ENCODE measurements around the gene PUS7. TPM values are rescaled to one million over a fixed set of nuclear protein-coding genes. Genes with fewer than 3 reads are reported as not detected.

The PUS7 gene
- polyA plus RNA-seq, 1 of the 3 experiments (the other 2 are of a cell fraction) = 18.8 TPM

GRCh38 chr7:105502173-105502572 is 19.9 kb downstream of the PUS7 start:
- 96% methylated on average over 6 of the region's 9 CpGs for WGBS (ENCODE audit: low lambda C conversion rate)
- DNase-seq = no peak
- H2AFZ ChIP-seq (ENCODE audit: low read depth) = no peak overlapping the region

More at GRCh38 chr7:105502173-105502572, 19.9 kb downstream of the PUS7 start:
- Histone ChIP-seq H3K9me3 (no peaks in the 10 kb centered on the region), H3F3A (replicated peaks; ENCODE audit: insufficient read depth) (peaks cover 8% of the 10 kb centered on the region), H4K20me1 (ENCODE audit: insufficient read depth) (no peaks in the 10 kb centered on the region), H3K4me3 (ENCODE audit: low read depth in 2 of 2, low read length in 1 of 2) (no peak overlapping the region), H3K9me2 (no peaks in the 10 kb centered on the region), H3K4me1 (ENCODE audit: control insufficient read depth in 1 of 2, insufficient read depth in 2 of 2, low read depth in 1 of 2, low read length in 1 of 2) (peaks cover under 1 to 2% of the 10 kb centered on the region in 2 experiments), H3K4me2 (no peak overlapping the region), H3K27ac (ENCODE audit: low read depth in 2 of 2, low read length in 1 of 2) (no peak overlapping the region), H3K36me3 (replicated peaks in 1 of 2; ENCODE audit: control insufficient read depth in 1 of 2, insufficient read depth in 2 of 2, low read length in 1 of 2) (peaks cover 57 to 65% of the 10 kb centered on the region in 2 experiments), H3K79me2 (ENCODE audit: insufficient read depth) (no peaks in the 10 kb centered on the region; the same call in none of the 2 replicates), H3K9ac (no peak overlapping the region), H3K27me3 (ENCODE audit: insufficient read depth) (no peaks in the 10 kb centered on the region)
- ChIA-PET POLR2A (interaction anchor here (1.3 kb wide), 1 partner anchor 29 kb away, joined by 3 read pairs; no protein-coding TSS in a partner anchor), CTCF (interaction anchor here (2.5 kb wide), 1 partner anchor 87 kb away, joined by 7 read pairs; no protein-coding TSS in a partner anchor)
- TF ChIP-seq, protein P1, sequence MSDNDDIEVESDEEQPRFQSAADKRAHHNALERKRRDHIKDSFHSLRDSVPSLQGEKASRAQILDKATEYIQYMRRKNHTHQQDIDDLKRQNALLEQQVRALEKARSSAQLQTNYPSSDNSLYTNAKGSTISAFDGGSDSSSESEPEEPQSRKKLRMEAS (IDR thresholded peaks at IDR 0.05; ENCODE audit: low read depth) = no peak
- TF ChIP-seq FOXJ3 (CRISPR knock-in tag; IDR thresholded peaks at IDR 0.05) (no peak), SIN3A (IDR thresholded peaks at IDR 0.05; ENCODE audit: borderline replicate concordance, low read depth, low read length) (no peak), EP300 (IDR thresholded peaks at IDR 0.05; ENCODE audit: borderline replicate concordance in 1 of 2, low read depth in 1 of 2, low read length in 1 of 2) (no peak), TAF1 (IDR thresholded peaks at IDR 0.05; ENCODE audit: borderline replicate concordance, low read depth, low read length) (no peak), EZH2phosphoT487 (IDR thresholded peaks at IDR 0.05; ENCODE audit: borderline replicate concordance, low read depth) (no peak), ZBTB33 (IDR thresholded peaks at IDR 0.05; ENCODE audit: borderline replicate concordance, low read depth) (no peak), GATA2 (CRISPR knock-in tag; IDR thresholded peaks at IDR 0.05) (no peak), YY1 (IDR thresholded peaks at IDR 0.05; ENCODE audit: low read depth) (no peak), MEF2A (IDR thresholded peaks at IDR 0.05; ENCODE audit: borderline replicate concordance, low read depth) (no peak), SMC3 (IDR thresholded peaks at IDR 0.05; ENCODE audit: low read depth, low read length) (no peak), FOSL2 (IDR thresholded peaks at IDR 0.05; ENCODE audit: borderline replicate concordance, low read depth) (no peak), POLR2AphosphoS5 (IDR thresholded peaks at IDR 0.05; ENCODE audit: low read depth, low read length) (no peak), USF2 (IDR thresholded peaks at IDR 0.05; ENCODE audit: borderline replicate concordance, low read depth, low read length) (no peak), FOXM1 (IDR thresholded peaks at IDR 0.05; ENCODE audit: low read depth) (no peak), ELF1 (IDR thresholded peaks at IDR 0.05) (no peak), MXI1 (IDR thresholded peaks at IDR 0.05; ENCODE audit: low read depth, low read length) (no peak), CTCF (IDR thresholded peaks at IDR 0.05) (no peak)
- TF ChIP-seq, protein P2, sequence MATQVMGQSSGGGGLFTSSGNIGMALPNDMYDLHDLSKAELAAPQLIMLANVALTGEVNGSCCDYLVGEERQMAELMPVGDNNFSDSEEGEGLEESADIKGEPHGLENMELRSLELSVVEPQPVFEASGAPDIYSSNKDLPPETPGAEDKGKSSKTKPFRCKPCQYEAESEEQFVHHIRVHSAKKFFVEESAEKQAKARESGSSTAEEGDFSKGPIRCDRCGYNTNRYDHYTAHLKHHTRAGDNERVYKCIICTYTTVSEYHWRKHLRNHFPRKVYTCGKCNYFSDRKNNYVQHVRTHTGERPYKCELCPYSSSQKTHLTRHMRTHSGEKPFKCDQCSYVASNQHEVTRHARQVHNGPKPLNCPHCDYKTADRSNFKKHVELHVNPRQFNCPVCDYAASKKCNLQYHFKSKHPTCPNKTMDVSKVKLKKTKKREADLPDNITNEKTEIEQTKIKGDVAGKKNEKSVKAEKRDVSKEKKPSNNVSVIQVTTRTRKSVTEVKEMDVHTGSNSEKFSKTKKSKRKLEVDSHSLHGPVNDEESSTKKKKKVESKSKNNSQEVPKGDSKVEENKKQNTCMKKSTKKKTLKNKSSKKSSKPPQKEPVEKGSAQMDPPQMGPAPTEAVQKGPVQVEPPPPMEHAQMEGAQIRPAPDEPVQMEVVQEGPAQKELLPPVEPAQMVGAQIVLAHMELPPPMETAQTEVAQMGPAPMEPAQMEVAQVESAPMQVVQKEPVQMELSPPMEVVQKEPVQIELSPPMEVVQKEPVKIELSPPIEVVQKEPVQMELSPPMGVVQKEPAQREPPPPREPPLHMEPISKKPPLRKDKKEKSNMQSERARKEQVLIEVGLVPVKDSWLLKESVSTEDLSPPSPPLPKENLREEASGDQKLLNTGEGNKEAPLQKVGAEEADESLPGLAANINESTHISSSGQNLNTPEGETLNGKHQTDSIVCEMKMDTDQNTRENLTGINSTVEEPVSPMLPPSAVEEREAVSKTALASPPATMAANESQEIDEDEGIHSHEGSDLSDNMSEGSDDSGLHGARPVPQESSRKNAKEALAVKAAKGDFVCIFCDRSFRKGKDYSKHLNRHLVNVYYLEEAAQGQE (IDR thresholded peaks at IDR 0.05; ENCODE audit: low read depth, low read length) = no peak
- TF ChIP-seq, protein P3, sequence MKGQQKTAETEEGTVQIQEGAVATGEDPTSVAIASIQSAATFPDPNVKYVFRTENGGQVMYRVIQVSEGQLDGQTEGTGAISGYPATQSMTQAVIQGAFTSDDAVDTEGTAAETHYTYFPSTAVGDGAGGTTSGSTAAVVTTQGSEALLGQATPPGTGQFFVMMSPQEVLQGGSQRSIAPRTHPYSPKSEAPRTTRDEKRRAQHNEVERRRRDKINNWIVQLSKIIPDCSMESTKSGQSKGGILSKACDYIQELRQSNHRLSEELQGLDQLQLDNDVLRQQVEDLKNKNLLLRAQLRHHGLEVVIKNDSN (IDR thresholded peaks at IDR 0.05; ENCODE audit: borderline replicate concordance, low read depth) = no peak
